HG03354 (cell line): ENCODE results near the gene ZBTB33.

Experiments used
- ATAC-seq: cut with Tn5 transposase; IDR thresholded peaks from one replicate; pipeline ENCODE4 v1.9.1; 2021; ENCODE audit warnings: mild to moderate bottlenecking; ENCODE audit not compliant: unreplicated experiment, poor library complexity, severe bottlenecking

The ZBTB33 gene

GRCh38 chrX:120302434-120302833 lies 51.8 kb downstream of the ZBTB33 start:
- peak; percentile 97 for ATAC-seq

GRCh38 chrX:120304256-120304655 lies 53.6 kb downstream of the ZBTB33 start:
- no peak for ATAC-seq

GRCh38 chrX:120305531-120306141 lies 55.0 kb downstream of the ZBTB33 start:
- ATAC-seq: no peak

GRCh38 chrX:120306630-120307029 lies 56.0 kb downstream of the ZBTB33 start:
- no peak for ATAC-seq
